HTR-8/SVneo (cell line): ENCODE data around the gene MYO5B.

Experiments
- DNase-seq: peaks from one replicate; pipeline ENCODE4 v3.0.0; 2011; ENCODE audit warnings: low spot score, mixed read lengths; ENCODE audit not compliant: insufficient read length
- FAIRE-seq: peaks from 2 replicates; lab custom pipeline; 2011; peaks lifted over from hg19 to GRCh38; lab: Jason Lieb, UNC

The MYO5B gene

GRCh38 chr18:49988733-49989132 is 206.2 kb downstream of the MYO5B start:
- FAIRE-seq (no peak), DNase-seq (no peak)

GRCh38 chr18:49988101-49988500 is 206.8 kb downstream of the MYO5B start:
- DNase-seq = no peak

GRCh38 chr18:49985236-49985635 is 209.7 kb downstream of the MYO5B start:
- FAIRE-seq (no peak), DNase-seq (no peak)

More at GRCh38 chr18:49988101-49988500, 206.8 kb downstream of the MYO5B start:
- FAIRE-seq = no peak

GRCh38 chr18:49980896-49981295 is 214.1 kb downstream of the MYO5B start:
- DNase-seq = no peak
- FAIRE-seq = no peak

- no peak for FAIRE-seq
- no peak for DNase-seq
These were observed 218.0 kb downstream of the MYO5B start for GRCh38 chr18:49976795-49977560.

GRCh38 chr18:49976001-49976400 is 218.9 kb downstream of the MYO5B start:
- FAIRE-seq = no peak
- no peak for DNase-seq

- FAIRE-seq (no peak), DNase-seq (no peak)
These were observed 220.9 kb downstream of the MYO5B start for GRCh38 chr18:49974079-49974478.

GRCh38 chr18:49973592-49973991 is 221.4 kb downstream of the MYO5B start:
- DNase-seq = no peak
- no peak for FAIRE-seq

GRCh38 chr18:49972535-49972934 is 222.4 kb downstream of the MYO5B start:
- FAIRE-seq = no peak
- DNase-seq = no peak

- FAIRE-seq (no peak), DNase-seq (no peak)
These were observed 223.5 kb downstream of the MYO5B start for GRCh38 chr18:49971462-49971861.

GRCh38 chr18:49970319-49970718 is 224.6 kb downstream of the MYO5B start:
- no peak for FAIRE-seq
- DNase-seq = no peak

GRCh38 chr18:49968644-49969309 is 226.2 kb downstream of the MYO5B start:
- DNase-seq = no peak
- FAIRE-seq = no peak

- no peak for DNase-seq
- FAIRE-seq = no peak
These were observed 227.2 kb downstream of the MYO5B start for GRCh38 chr18:49967636-49968313.

GRCh38 chr18:49967171-49967570 is 227.8 kb downstream of the MYO5B start:
- FAIRE-seq (no peak), DNase-seq (no peak)

- DNase-seq (no peak), FAIRE-seq (no peak)
These were observed 228.9 kb downstream of the MYO5B start for GRCh38 chr18:49966090-49966489.

GRCh38 chr18:49963217-49963616 is 231.7 kb downstream of the MYO5B start:
- no peak for FAIRE-seq

GRCh38 chr18:49961271-49961670 is 233.7 kb downstream of the MYO5B start:
- FAIRE-seq (no peak), DNase-seq (no peak)

More at GRCh38 chr18:49963217-49963616, 231.7 kb downstream of the MYO5B start:
- DNase-seq = no peak

GRCh38 chr18:49960376-49960775 is 234.6 kb downstream of the MYO5B start:
- FAIRE-seq = no peak
- DNase-seq = no peak

GRCh38 chr18:49959176-49959575 is 235.8 kb downstream of the MYO5B start:
- FAIRE-seq (no peak), DNase-seq (no peak)

- DNase-seq (no peak), FAIRE-seq (no peak)
These were observed 239.7 kb downstream of the MYO5B start for GRCh38 chr18:49955263-49955662.

- DNase-seq (no peak), FAIRE-seq (no peak)
These were observed 241.6 kb downstream of the MYO5B start for GRCh38 chr18:49953391-49953790.
